PFSK-1 (cell line): ENCODE measurements around the gene ARL8B.

Experiments used
- POLR2AphosphoS5 ChIP-seq: IDR thresholded peaks from 2 replicates; pipeline ENCODE4 v1.6.1; 2012; ENCODE audit warnings: low read depth, mild to moderate bottlenecking, control low read depth, low read length, moderate library complexity
- REST ChIP-seq, 2 experiments: IDR thresholded peaks; 2 replicates each; pipeline versions ENCODE4 v1.6.1 to v1.8.0; 2011 to 2012; ENCODE audit warnings: low read depth in 2 of 2, low read length in 2 of 2, control low read depth in 1 of 2, inconsistent platforms in 1 of 2, mild to moderate bottlenecking in 1 of 2, moderate library complexity in 1 of 2; ENCODE audit not compliant: insufficient read depth in 1 of 2
- SIN3A ChIP-seq: IDR thresholded peaks from 2 replicates; pipeline ENCODE4 v1.6.1; 2012; ENCODE audit warnings: mild to moderate bottlenecking, low read length, moderate library complexity, borderline replicate concordance; ENCODE audit not compliant: insufficient read depth
- TAF1 ChIP-seq: IDR thresholded peaks from 2 replicates; pipeline ENCODE4 v1.6.1; 2012; ENCODE audit warnings: low read length, control low read depth, borderline replicate concordance; ENCODE audit not compliant: insufficient read depth

- TF ChIP-seq REST (IDR thresholded peaks at IDR 0.05; ENCODE audit: insufficient read depth in 1 of 2, low read depth in 2 of 2, low read length in 2 of 2), result no peak
- no peak for TF ChIP-seq TAF1
- no peak for TF ChIP-seq SIN3A
- no peak for TF ChIP-seq POLR2AphosphoS5
Measured at GRCh38 chr3:5086708-5087107, 35.4 kb upstream of the ARL8B start.
